Stomach (tissue), 4 donors: ENCODE results near the gene S1PR2.

ENCODE experiments used
- EP300 ChIP-seq: sonication (generic); formaldehyde crosslinking; IDR thresholded peaks from one replicate; pipeline ENCODE4 v1.6.1; 2017; ENCODE audit warnings: antibody characterized with exemption
- POLR2A ChIP-seq, 4 donors: fragments of 450-650 bp; IDR thresholded peaks; one replicate each; pipeline ENCODE4 v1.6.1; 2016; ENCODE audit warnings: antibody characterized with exemption in 4 of 4, control low read depth in 2 of 4, mild to moderate bottlenecking in 1 of 4, moderate library complexity in 1 of 4

GRCh38 chr19:10237702-10238101, 6.6 kb upstream of the S1PR2 start:
- TF ChIP-seq POLR2A (IDR thresholded peaks at IDR 0.05): no peak
- no peak for TF ChIP-seq EP300
